ENCODE results near the gene C2orf74.

GRCh38 chr2:61162721-61163120, 733 bp downstream of the C2orf74 start:
- TF ChIP-seq TEAD4 (IDR thresholded peaks at IDR 0.05) (no peak), YY1 (IDR thresholded peaks at IDR 0.05; ENCODE audit: low read depth) (no peak), MAX (IDR thresholded peaks at IDR 0.05) (no peak), EP300 (IDR thresholded peaks at IDR 0.05; ENCODE audit: borderline replicate concordance) (no peak), RAD21 (IDR thresholded peaks at IDR 0.05; ENCODE audit: low read depth) (no peak), EGR1 (IDR thresholded peaks at IDR 0.05) (no peak), TAF1 (IDR thresholded peaks at IDR 0.05; ENCODE audit: low read depth) (no peak), CEBPB (IDR thresholded peaks at IDR 0.05) (no peak), CREB1 (IDR thresholded peaks at IDR 0.05; ENCODE audit: low read depth) (no peak), TCF12 (IDR thresholded peaks at IDR 0.05; ENCODE audit: low read depth) (no peak), REST (IDR thresholded peaks at IDR 0.05; ENCODE audit: low read depth) (no peak)
- TF ChIP-seq, protein P1, sequence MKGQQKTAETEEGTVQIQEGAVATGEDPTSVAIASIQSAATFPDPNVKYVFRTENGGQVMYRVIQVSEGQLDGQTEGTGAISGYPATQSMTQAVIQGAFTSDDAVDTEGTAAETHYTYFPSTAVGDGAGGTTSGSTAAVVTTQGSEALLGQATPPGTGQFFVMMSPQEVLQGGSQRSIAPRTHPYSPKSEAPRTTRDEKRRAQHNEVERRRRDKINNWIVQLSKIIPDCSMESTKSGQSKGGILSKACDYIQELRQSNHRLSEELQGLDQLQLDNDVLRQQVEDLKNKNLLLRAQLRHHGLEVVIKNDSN (IDR thresholded peaks at IDR 0.05) = no peak

Data from Ishikawa (cell line).